Aorta (tissue), 5 donors: ENCODE data around the gene FOXB1. TPM values are rescaled to one million over a fixed set of nuclear protein-coding genes. Genes with fewer than 3 reads are reported as not detected.

Experiments
- ATAC-seq: fragments of 200-7000 bp; cut with Tn5 transposase; one replicate; pipeline ENCODE4 v1.9.1; 2022; ENCODE audit warnings: moderate library complexity; ENCODE audit not compliant: low FRiP score
- DNase-seq, 2 donors: peaks; one replicate each; pipeline ENCODE4 v3.0.0-alpha.2; 2020
- H3K27ac ChIP-seq, 2 donors: one replicate each; pipeline ENCODE4 v1.5.1; 2013; ENCODE audit warnings: low read length in 2 of 2, mild to moderate bottlenecking in 2 of 2, moderate library complexity in 2 of 2, control low read depth in 1 of 2, inconsistent platforms in 1 of 2, low read depth in 1 of 2
- H3K27me3 ChIP-seq, 2 donors: one replicate each; pipeline ENCODE4 v1.6.1; 2013; ENCODE audit warnings: control low read depth in 1 of 2, low read length in 1 of 2, mild to moderate bottlenecking in 1 of 2, moderate library complexity in 1 of 2; ENCODE audit not compliant: insufficient read depth in 2 of 2, control insufficient read depth in 1 of 2
- H3K36me3 ChIP-seq, 2 donors: one replicate each; pipeline ENCODE4 v1.6.1; 2013; ENCODE audit warnings: control low read depth in 1 of 2, low read length in 1 of 2, mild to moderate bottlenecking in 1 of 2; ENCODE audit not compliant: insufficient read depth in 2 of 2, control insufficient read depth in 1 of 2
- H3K4me1 ChIP-seq, 2 donors: one replicate each; pipeline ENCODE4 v1.6.1; 2013; ENCODE audit warnings: low read length in 2 of 2, control low read depth in 1 of 2, mild to moderate bottlenecking in 1 of 2, moderate library complexity in 1 of 2; ENCODE audit not compliant: insufficient read depth in 2 of 2, control insufficient read depth in 1 of 2
- H3K4me3 ChIP-seq, 2 donors: one replicate each; pipeline ENCODE4 v1.5.1; 2013; ENCODE audit warnings: low read length in 2 of 2, control low read depth in 1 of 2, mild to moderate bottlenecking in 1 of 2
- H3K9me3 ChIP-seq: one replicate; pipeline ENCODE4 v1.6.1; 2013; ENCODE audit warnings: mild to moderate bottlenecking, low read length; ENCODE audit not compliant: control insufficient read depth
- WGBS, 2 donors: extraction: QIAGEN DNeasy Blood & Tissue Kit; methylation state at CpG; one replicate each; pipeline ENCODE4 v1.1.7; 2013; 5-methylcytosine and 5-hydroxymethylcytosine counted together
- intact Hi-C, 2 donors: fragments of 100-400 bp; cut with DNase I; formaldehyde crosslinking; loops; one replicate each; pipeline versions ENCODE4 v1.14.2 to v1.15.0; 2022
- polyA plus RNA-seq, 2 donors: library from polyadenylated mRNA; stranded (reverse); fragments of 200-250 nt; gene quantifications; one replicate each; pipeline ENCODE4 v1.2.3, GENCODE V29; 2013
- total RNA-seq, 2 donors: library from RNA; stranded (reverse); fragmentation: NEBNext Ultra II Directional; extraction: Animal tissue kit (Norgen Biotek cat#: 25700); gene quantifications; one replicate each; pipeline ENCODE4 v1.2.1, GENCODE V29; 2021
- donor health status: healthy with polysubstance abuse.
- donor health status: Bipolar disorder and iron deficiency.
- donor health status: DM: no; HTN: no; CAD: no.
- donor health status: DM: no; HTN: no; CAD: no.
- donor health status: DM: yes; HTN: yes; CAD: no.

The FOXB1 gene
- total and polyA plus RNA-seq, 4 donors: not detected

DNA sequence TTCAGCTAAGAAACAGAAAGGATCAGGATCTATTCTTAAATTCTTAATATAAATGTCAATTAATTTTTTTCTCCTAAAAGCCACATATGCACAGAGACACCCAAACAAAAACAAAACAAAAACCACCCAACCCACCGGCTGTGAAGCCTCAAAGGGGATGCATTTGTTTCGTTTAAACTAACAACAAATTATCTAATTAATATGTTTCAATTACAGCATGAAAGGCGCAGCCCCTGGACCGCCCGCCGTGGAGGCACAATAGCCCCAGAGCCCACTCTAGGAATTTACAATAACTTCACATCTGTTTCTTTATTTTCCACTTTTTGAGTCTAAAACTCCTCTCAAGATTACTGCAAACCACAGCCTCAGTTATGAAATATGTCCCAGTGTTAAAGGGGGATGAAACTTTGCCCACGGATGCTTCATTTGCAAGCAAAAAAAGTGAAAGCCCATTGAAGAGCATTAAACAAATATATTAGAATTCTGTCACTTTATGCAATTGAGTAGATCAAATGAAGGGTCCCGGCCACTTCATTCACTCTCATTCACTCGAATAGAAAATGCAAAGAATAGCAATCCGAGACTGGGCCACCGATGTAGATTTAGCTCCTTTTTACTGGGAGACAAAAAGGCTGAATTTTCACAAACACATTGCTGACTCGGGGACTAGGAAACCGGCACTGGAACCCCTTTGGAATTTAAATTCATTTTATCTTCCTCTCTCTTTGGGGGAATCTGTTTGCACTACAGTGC, 6.0 kb downstream of the FOXB1 start:
- H3K4me1 ChIP-seq: no peaks in the 10 kb centered on the region
- no peak for DNase-seq
- intact Hi-C loops: no loop called here
- no peaks in the 10 kb centered on the region for H3K36me3 ChIP-seq
- no peaks in the 10 kb centered on the region for H3K27me3 ChIP-seq
- no peak overlapping the region for H3K27ac ChIP-seq
- no peak overlapping the region for H3K4me3 ChIP-seq
- H3K9me3 ChIP-seq: no peaks in the 10 kb centered on the region
- no peak for ATAC-seq
- 19 to 22% methylated on average over 13 of the region's 13 CpGs for WGBS, 2 donors

DNA sequence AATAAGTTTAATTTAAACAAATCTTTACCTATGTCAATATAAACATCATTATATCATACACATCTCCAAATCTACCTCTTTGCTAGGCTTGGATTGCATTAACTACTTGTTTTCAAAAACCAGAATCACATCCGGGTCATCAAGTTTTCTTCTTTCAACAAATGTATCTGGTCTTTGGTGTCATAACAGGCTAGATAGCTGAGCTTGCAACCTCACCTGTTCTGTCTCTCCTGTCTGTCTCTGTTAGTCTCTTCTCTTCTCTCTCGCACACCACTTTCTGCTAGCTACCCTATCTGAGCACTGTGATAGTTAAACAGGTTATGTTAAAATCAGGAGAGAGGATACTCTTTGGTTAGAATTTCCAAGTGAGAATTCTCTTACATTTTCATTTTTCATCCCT, 6.7 kb downstream of the FOXB1 start:
- Histone ChIP-seq H3K27me3 (no peaks in the 10 kb centered on the region), H3K9me3 (no peaks in the 10 kb centered on the region), H3K36me3 (no peaks in the 10 kb centered on the region), H3K27ac (no peak overlapping the region), H3K4me1 (no peaks in the 10 kb centered on the region), H3K4me3 (no peak overlapping the region)
- ATAC-seq (no peak), DNase-seq (no peak)
- WGBS, 2 donors: 37 to 40% methylated on average over 2 of the region's 2 CpGs
- intact Hi-C loops: no loop called here

DNA sequence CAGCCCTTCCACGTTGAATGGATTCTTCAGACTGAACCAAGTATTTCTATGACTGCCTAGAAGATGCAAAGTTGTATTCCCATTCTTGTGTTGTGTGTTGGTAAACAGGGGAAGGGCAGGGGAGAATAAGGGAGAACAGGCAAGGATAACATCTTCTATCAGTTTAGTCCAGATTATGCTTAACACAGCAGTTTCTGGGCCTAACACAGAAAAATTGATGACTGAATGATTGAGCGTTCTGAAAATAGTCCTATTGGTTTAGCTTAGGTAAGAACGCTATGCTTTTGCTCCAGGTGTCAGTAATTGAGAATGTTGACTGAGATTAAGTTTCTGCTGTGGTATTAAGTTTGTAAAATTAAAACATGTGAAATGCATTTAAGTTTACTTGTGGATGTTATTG, 8.6 kb downstream of the FOXB1 start:
- 55 to 66% methylated on average over 3 of the region's 3 CpGs for WGBS, 2 donors
- Histone ChIP-seq H3K27ac (no peak overlapping the region), H3K4me1 (no peaks in the 10 kb centered on the region), H3K36me3 (no peaks in the 10 kb centered on the region), H3K27me3 (no peaks in the 10 kb centered on the region), H3K4me3 (no peak overlapping the region), H3K9me3 (peaks cover 1% of the 10 kb centered on the region)
- intact Hi-C loops: no loop called here
- DNase-seq (no peak), ATAC-seq (no peak)

DNA sequence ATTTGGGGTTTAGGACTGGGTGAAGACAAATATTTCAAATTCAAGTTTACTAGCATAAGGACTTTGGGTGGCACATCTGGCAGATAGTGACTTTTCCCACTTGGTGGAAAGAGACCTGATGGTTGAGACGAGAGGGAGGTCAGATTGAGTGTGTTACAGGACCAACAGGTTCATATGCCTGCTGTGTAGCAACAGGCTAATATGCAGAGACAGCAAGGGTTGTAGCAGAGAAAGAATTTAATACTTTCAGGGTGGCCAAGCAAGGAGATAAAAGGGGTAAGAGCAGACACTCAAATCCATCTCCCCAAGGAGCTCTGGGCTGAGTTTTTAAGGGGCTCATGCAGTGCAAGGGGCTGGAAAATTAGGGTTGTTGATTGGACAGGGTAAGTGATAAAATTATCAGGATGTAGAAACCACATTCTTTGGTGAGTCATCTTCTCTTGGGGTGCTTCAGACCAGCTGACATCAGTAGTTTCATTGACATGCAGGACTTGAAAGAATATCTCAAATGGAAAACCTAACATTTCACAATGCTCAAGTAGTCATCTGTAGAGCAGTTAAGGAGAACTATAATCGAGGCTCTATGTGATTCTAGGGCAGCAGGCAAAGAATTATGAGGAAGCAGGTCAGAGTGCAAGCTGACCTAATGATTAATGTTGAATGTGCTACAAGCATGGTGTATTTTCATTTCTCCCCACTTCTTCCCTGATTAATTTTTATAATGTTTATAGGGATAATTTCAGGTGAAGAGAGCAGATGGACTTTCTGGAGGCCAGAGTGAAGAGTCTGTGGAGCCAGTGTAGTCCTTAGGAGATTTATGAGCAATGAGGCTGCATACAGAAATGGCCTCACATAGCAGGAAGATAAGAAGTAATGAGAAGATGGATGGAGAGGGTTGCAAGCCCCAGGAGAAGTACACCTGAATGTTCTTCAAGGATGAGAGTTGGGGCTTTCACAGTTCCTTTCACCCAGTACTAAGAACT, 13.7 kb downstream of the FOXB1 start:
- Histone ChIP-seq H3K4me1 (no peaks in the 10 kb centered on the region), H3K9me3 (peaks cover 1% of the 10 kb centered on the region), H3K27ac (no peak overlapping the region), H3K36me3 (no peaks in the 10 kb centered on the region), H3K27me3 (peaks cover 0 to 2% of the 10 kb centered on the region in 2 donors), H3K4me3 (no peak overlapping the region)
- 5 to 11% methylated on average over 2 of the region's 2 CpGs for WGBS, 2 donors
- intact Hi-C loops: no loop called here
- no peak for DNase-seq
- ATAC-seq: no peak

DNA sequence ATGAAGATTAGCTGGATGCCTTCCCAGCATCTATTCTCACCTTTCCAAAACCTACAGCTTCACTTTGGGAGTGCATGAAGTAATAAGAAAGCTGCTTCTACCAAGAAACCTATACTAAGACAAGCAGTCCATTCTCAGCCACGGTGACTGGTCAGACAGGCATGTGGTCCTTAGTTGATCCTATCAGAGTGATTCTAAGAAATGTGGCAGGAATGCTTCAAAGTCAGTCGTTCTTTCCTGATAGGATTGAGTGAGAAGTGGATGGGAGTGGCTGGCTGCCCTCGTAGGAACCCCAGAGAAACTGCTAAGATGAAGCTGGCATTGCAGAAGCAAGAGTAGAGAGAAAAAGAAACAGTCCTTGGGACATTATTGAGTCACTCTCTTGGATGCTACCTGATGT, 16.6 kb downstream of the FOXB1 start:
- peaks cover 0 to 2% of the 10 kb centered on the region in 2 donors for H3K27me3 ChIP-seq
- no peak for DNase-seq
- no peak for ATAC-seq
- intact Hi-C loops: no loop called here
- H3K9me3 ChIP-seq: peaks cover 1% of the 10 kb centered on the region
- H3K4me1 ChIP-seq: no peaks in the 10 kb centered on the region
- no peaks in the 10 kb centered on the region for H3K36me3 ChIP-seq
- H3K27ac ChIP-seq: no peak overlapping the region
- 31 to 34% methylated on average over 3 of the region's 3 CpGs for WGBS, 2 donors
- H3K4me3 ChIP-seq: no peak overlapping the region

DNA sequence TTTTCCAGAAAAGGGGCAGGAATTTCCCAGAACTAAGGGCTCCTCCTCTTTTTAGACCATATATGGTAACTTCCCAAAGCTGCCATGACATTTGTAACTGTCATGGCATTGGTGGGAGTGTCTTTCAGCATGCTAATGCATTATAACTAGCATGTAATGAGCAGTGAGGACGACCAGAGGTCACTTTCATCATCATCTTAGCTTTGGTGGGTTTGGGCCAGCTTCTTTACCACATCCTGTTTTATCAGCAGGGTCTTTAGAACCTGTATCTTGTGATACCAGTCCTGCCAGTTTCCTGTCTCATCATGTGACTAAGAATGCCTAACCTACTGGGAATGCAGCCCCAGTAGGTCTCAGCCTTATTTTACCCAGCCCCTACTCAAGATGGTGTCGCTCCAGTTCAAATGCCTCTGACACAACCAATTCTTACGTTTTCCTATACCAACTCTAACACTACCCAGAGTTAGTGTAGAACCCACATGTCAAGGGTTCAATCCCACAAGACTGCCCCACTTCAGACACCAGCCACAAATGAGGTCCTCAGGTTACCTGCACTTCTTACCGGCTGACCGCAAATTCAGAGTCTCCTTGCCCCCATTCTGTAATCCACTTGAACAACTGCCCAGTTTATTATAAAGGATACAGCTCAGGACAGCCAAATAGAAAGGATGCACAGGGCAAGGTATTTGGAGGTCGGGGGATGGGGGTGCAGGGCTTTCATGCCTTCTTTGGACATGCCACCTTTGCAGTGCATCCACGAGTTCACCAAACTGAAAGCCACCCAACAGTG, 17.7 kb downstream of the FOXB1 start:
- no peak for DNase-seq
- intact Hi-C loops: no loop called here
- H3K9me3 ChIP-seq: peaks cover 1% of the 10 kb centered on the region
- no peak for ATAC-seq
- H3K4me3 ChIP-seq: no peak overlapping the region
- 71 to 75% methylated on average over 7 of the region's 7 CpGs for WGBS, 2 donors
- H3K27ac ChIP-seq: no peak overlapping the region
- H3K27me3 ChIP-seq: peaks cover 0 to 2% of the 10 kb centered on the region in 2 donors
- H3K36me3 ChIP-seq: no peaks in the 10 kb centered on the region
- H3K4me1 ChIP-seq: no peaks in the 10 kb centered on the region

DNA sequence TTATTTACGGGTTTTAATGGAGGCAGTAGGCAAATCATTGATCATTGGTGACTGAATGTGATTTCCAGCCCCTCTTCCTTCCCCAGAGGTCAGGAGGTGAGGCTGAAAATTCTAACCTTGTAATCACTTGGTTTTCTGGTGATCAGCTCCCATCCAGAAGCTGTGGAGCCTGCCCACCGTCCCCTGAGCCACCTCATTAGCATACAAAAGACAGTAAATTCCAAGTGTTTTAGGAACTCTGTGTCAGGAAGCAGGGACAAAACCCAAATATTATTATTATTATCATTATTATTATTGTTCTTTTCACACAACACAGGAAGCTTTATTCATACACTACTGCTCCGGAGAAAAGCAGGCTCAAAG, 18.2 kb downstream of the FOXB1 start:
- 50% methylated on average over 3 of the region's 3 CpGs for WGBS, 2 donors
- no peak for ATAC-seq

DNA sequence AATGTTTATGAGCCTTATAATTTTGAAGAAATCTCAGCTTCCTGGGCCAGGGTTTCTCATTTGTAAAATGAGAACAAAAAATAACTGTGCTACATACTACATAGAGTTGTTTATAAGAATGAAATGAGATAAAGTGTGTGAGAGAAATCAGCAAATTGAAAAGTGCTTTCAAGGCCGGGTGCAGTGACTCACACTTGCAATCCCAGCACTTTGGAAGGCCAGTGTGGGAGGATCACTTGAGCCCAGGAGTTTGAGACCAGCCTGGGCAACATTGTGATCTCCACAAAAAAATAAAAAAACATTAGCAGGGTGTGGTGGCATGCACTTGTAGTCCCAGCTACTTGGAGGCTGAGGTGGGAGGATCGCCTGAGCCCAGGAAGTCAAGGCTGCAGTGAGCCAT, 22.4 kb downstream of the FOXB1 start:
- Histone ChIP-seq H3K27me3 (peaks cover 0 to 1% of the 10 kb centered on the region in 2 donors), H3K4me1 (no peaks in the 10 kb centered on the region), H3K36me3 (no peaks in the 10 kb centered on the region), H3K27ac (no peak overlapping the region), H3K4me3 (no peak overlapping the region), H3K9me3 (no peaks in the 10 kb centered on the region)
- WGBS, 2 donors: 58 to 66% methylated on average over 2 of the region's 2 CpGs
- ATAC-seq (no peak), DNase-seq (no peak)
- intact Hi-C loops: no loop called here

More for the DNA sequence above, 18.2 kb downstream of the FOXB1 start:
- peaks cover 0 to 2% of the 10 kb centered on the region in 2 donors for H3K27me3 ChIP-seq
- no peak overlapping the region for H3K4me3 ChIP-seq
- no peaks in the 10 kb centered on the region for H3K4me1 ChIP-seq
- no peak for DNase-seq
- H3K27ac ChIP-seq: no peak overlapping the region
- H3K9me3 ChIP-seq: no peaks in the 10 kb centered on the region
- intact Hi-C loops: no loop called here
- no peaks in the 10 kb centered on the region for H3K36me3 ChIP-seq
